K562 (cell line): ENCODE results near the gene SETMAR. TPM values are rescaled to one million over a fixed set of nuclear protein-coding genes. Genes with fewer than 3 reads are reported as not detected.
A peak's percentile ranks its signal among the peaks of the same experiment; 100 is the strongest.

Experiments
- ADNP ChIP-seq: fragments of 200-800 bp; sonication (Bioruptor generic); IDR thresholded peaks from 2 replicates; pipeline ENCODE4 v1.6.1; 2016; ENCODE audit warnings: missing genetic modification characterization, missing compliant biosample characterization
- CBX5 ChIP-seq: IDR thresholded peaks from 2 replicates; pipeline ENCODE4 v1.6.1; 2014; ENCODE audit warnings: low read depth, borderline replicate concordance
- CHD1 ChIP-seq: fragments of 200-600 bp; sonication (generic); IDR thresholded peaks from one replicate; pipeline ENCODE4 v1.6.1; 2012; ENCODE audit warnings: mild to moderate bottlenecking, moderate library complexity, low read length, inconsistent platforms
- CREM ChIP-seq: IDR thresholded peaks from 2 replicates; pipeline ENCODE4 v1.6.1; 2014; ENCODE audit warnings: antibody characterized with exemption, low read depth
- EZH2 ChIP-seq: IDR thresholded peaks from 2 replicates; pipeline ENCODE4 v1.6.1; 2012; ENCODE audit warnings: low read depth, mild to moderate bottlenecking, inconsistent platforms, low read length, borderline replicate concordance
- FOXJ3 ChIP-seq: sonication (generic); formaldehyde crosslinking; IDR thresholded peaks from 2 replicates; pipeline ENCODE4 v1.4.0; 2020; ENCODE audit warnings: mild to moderate bottlenecking, missing genetic modification reagents
- KLF13 ChIP-seq: fragments of 450-650 bp; IDR thresholded peaks from 2 replicates; pipeline ENCODE4 v1.6.1; 2016; ENCODE audit warnings: missing genetic modification characterization, low read depth, mild to moderate bottlenecking, missing compliant biosample characterization, moderate library complexity, borderline replicate concordance
- MED1 ChIP-seq: sonication (generic); formaldehyde crosslinking; IDR thresholded peaks from 2 replicates; pipeline ENCODE4 v1.8.1; 2023; ENCODE audit warnings: missing genetic modification reagents, borderline replicate concordance
- PHB ChIP-seq: fragments of 250-450 bp; sonication (Bioruptor Pico); IDR thresholded peaks from 2 replicates; pipeline ENCODE4 v1.5.0; 2021
- ZNF586 ChIP-seq: fragments of 450-650 bp; formaldehyde crosslinking; conservative IDR thresholded peaks from 2 replicates; pipeline ENCODE4 v1.4.0; 2020; ENCODE audit warnings: mild to moderate bottlenecking, moderate library complexity
- polyA plus RNA-seq, 8 experiments: library from polyadenylated mRNA; depleted of rRNA in 4 of 8; stranded (reverse) in 5 of 8; unstranded in 3 of 8; fragments of >200 nt; fragmentation: Nextera tagmentation in 2 of 8; fragmentation: Illumina TruSeq in 1 of 8; extraction: Ambion mirVana in 2 of 8; extraction: Trizol in 1 of 8; gene quantifications; 2 replicates each; pipeline versions ENCODE4 v1.2.1 to v1.2.3, GENCODE V29; 2011 to 2014; ENCODE audit warnings: inconsistent platforms in 1 of 8, missing spikeins in 1 of 8
- total RNA-seq, 7 experiments: library from RNA; depleted of rRNA in 6 of 7; stranded (reverse); fragments of >200 nt in 6 of 7; fragmentation: Illumina TruSeq in 2 of 7; extraction: Trizol in 2 of 7; gene quantifications; 2 replicates each; pipeline versions ENCODE4 v1.2.1 to v1.2.3, GENCODE V29; 2011 to 2021; ENCODE audit warnings: low replicate concordance in 1 of 7
- TF ChIP-seq, protein P1 (sequence below): sonication (generic); formaldehyde crosslinking; IDR thresholded peaks from 2 replicates; pipeline ENCODE4 v1.8.0; 2023; ENCODE audit warnings: mild to moderate bottlenecking, missing genetic modification reagents

The SETMAR gene
- total and polyA plus RNA-seq, 9 of the 15 experiments (the other 6 are each of a cell fraction or from before 2014, with no cell fraction given) = 5.5 to 25.1 (median 18.2) TPM

DNA sequence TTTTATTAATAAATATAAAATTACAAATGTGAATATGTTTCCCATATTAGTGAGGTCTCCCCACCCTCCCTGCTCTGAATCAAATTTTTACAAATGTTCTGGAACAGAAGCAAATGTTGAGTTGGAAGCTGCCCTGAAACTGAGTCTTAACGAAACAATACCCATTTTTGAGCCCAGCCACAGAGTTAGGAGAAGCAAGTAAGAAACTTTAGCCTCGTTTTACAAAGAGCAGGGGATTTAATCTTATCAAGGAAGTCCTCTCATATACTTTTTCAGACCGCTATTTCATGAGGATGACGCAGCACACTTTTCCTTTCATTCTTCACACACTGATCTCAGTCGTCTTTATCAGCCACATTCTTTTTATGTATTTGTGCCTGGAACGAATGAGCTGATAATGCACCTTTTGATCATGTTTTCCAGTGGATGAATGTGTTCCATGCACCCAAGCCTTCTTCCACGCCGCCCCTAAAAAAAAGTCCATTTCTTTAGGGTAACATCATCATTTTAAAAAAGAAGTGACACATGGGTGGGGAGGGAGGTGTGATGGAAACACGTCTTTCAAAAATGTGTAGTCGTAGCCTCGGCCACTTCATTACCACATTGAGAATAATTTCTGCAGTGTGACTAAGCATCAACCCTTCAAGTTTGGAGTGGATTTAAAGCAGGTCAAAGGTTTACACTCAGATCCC, 48.1 kb downstream of the SETMAR start (continued):
- TF ChIP-seq ZNF586 (CRISPR knock-in tag) (no peak), ADNP (tag) (peak; percentile 76), FOXJ3 (CRISPR knock-in tag) (no peak), MED1 (no peak), PHB (CRISPR knock-in tag) (no peak), KLF13 (no peak), CHD1 (no peak), EZH2 (no peak), CREM (peak; percentile 58), CBX5 (no peak)
- TF ChIP-seq, protein P1, sequence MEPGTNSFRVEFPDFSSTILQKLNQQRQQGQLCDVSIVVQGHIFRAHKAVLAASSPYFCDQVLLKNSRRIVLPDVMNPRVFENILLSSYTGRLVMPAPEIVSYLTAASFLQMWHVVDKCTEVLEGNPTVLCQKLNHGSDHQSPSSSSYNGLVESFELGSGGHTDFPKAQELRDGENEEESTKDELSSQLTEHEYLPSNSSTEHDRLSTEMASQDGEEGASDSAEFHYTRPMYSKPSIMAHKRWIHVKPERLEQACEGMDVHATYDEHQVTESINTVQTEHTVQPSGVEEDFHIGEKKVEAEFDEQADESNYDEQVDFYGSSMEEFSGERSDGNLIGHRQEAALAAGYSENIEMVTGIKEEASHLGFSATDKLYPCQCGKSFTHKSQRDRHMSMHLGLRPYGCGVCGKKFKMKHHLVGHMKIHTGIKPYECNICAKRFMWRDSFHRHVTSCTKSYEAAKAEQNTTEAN (CRISPR knock-in tag) = no peak
